ENCODE results near the gene ARL4D. TPM values are rescaled to one million over a fixed set of nuclear protein-coding genes. Genes with fewer than 3 reads are reported as not detected.

ARL4D gene
- total and polyA plus RNA-seq, 2 of the 4 experiments (the other 2 are of a cell fraction) = 12.5 to 30.7 TPM

- WGBS, 2 experiments (ENCODE audit: extremely low coverage in 2 of 2, insufficient read length in 1 of 2) = no CpG with 5 or more reads among the region's 5 CpGs
- in situ Hi-C loops (cut with MboI; ENCODE audit: low sequenced_read_pairs) = no loop called here
- ATAC-seq (ENCODE audit: low read depth) (no peak), DNase-seq (no peak)
- Histone ChIP-seq H4K8ac (ENCODE audit: low read depth in 2 of 2, low read length in 2 of 2) (no peak overlapping the region; a peak in 1 of 4 replicates), H3K4ac (ENCODE audit: low read depth, low read length) (peak overlapping the region; percentile 52), H3K14ac (replicated peaks; ENCODE audit: low read depth, low read length) (no peak overlapping the region), H3K27me3 (ENCODE audit: control insufficient read depth, insufficient read depth, low read length) (no peaks in the 10 kb centered on the region), H2BK5ac (ENCODE audit: low read depth, low read length, poor library complexity, severe bottlenecking) (peak overlapping the region; percentile 58), H2BK120ac (ENCODE audit: low read depth, low read length) (peak overlapping the region; percentile 46), H3K79me1 (ENCODE audit: low read depth in 1 of 2, low read length in 2 of 2) (peaks cover 24 to 40% of the 10 kb centered on the region in 2 experiments), H2AFZ (replicated peaks; ENCODE audit: low read length, poor library complexity) (no peak overlapping the region), H3K9me3 (ENCODE audit: control insufficient read depth, insufficient read depth, low read length) (no peaks in the 10 kb centered on the region), H4K5ac (ENCODE audit: low read depth, low read length) (peak overlapping the region; percentile 7; the same call in 1 of the 2 replicates), H3K4me2 (ENCODE audit: low read depth, low read length) (no peak overlapping the region), H2AK9ac (replicated peaks; ENCODE audit: low read depth, low read length, poor library complexity) (peak overlapping the region; percentile 53), H3K23ac (ENCODE audit: low read depth, low read length) (0 out of 2 replicates have a peak overlapping the region, but pooled peaks have one; percentile 28), H3K18ac (ENCODE audit: low read depth, low read length) (no peak overlapping the region), H3K27ac (ENCODE audit: insufficient read depth, low read length) (no peak overlapping the region), H3K9me1 (ENCODE audit: insufficient read depth, low read length) (peaks cover 31% of the 10 kb centered on the region), H3K36me3 (ENCODE audit: control insufficient read depth, insufficient read depth, low read length) (peaks cover 11% of the 10 kb centered on the region; the same call in 1 of the 2 replicates), H2BK15ac (ENCODE audit: low read depth, low read length) (peak overlapping the region; percentile 59; the same call in 1 of the 3 replicates), H3K4me3 (ENCODE audit: insufficient read depth, low read depth, low read length) (no peak overlapping the region), H2AK5ac (ENCODE audit: low read depth, low read length) (peak overlapping the region; percentile 70; the same call in 1 of the 2 replicates), H4K20me1 (ENCODE audit: insufficient read depth, low read length) (peaks cover 10% of the 10 kb centered on the region; the same call in 1 of the 2 replicates), H2BK20ac (ENCODE audit: low read depth, low read length) (peak overlapping the region; percentile 22; the same call in 1 of the 2 replicates), H4K91ac (ENCODE audit: insufficient read depth, low read depth, low read length) (peak overlapping the region; percentile 42; the same call in 1 of the 2 replicates), H3K9ac (ENCODE audit: low read depth, low read length) (no peak overlapping the region), H3K56ac (ENCODE audit: extremely low read depth, insufficient read depth, low read length) (no peak overlapping the region), H3K4me1 (ENCODE audit: control insufficient read depth, insufficient read depth, low read length) (peaks cover 28% of the 10 kb centered on the region)
- BruUV-seq (replicated peaks) = no TSS peak
- dilution Hi-C loops (cut with HindIII; ENCODE audit: low sequenced_read_pairs, unreplicated experiment) = no loop called here
- intact Hi-C loops (cut with micrococcal nuclease) = no loop called here
- POLR2A ChIA-PET (ENCODE audit: unreplicated experiment) = interaction anchor here (1.0 kb wide), 1 partner anchor 62 kb away, joined by 3 read pairs; no protein-coding TSS in a partner anchor
- CTCF ChIA-PET = interaction anchor here (0.6 to 1.5 kb wide), 2 partner anchors 10 to 292 kb away, joined by 3 to 9 read pairs; no protein-coding TSS in a partner anchor
- TF ChIP-seq FOS (IDR thresholded peaks at IDR 0.05; ENCODE audit: low read depth, low read length) = no peak
- no peak for TF ChIP-seq CTCF (conservative IDR thresholded peaks at IDR 0.05; ENCODE audit: low read depth, low read length)
- no peak for TF ChIP-seq RFX5 (IDR thresholded peaks at IDR 0.05; ENCODE audit: low read depth, low read length)
- TF ChIP-seq CHD1 (IDR thresholded peaks at IDR 0.05; ENCODE audit: low read depth, low read length) = no peak
- TF ChIP-seq POLR2A (IDR thresholded peaks at IDR 0.05; ENCODE audit: low read depth, low read length) = no peak
- TF ChIP-seq NFE2L2 (IDR thresholded peaks at IDR 0.05; ENCODE audit: low read depth, low read length) = no peak
- TF ChIP-seq MXI1 (IDR thresholded peaks at IDR 0.05; ENCODE audit: borderline replicate concordance, low read depth, low read length) = no peak
- TF ChIP-seq RAD21 (IDR thresholded peaks at IDR 0.05; ENCODE audit: low read length) = no peak
Measured at GRCh38 chr17:43403846-43404245, 5.1 kb downstream of the ARL4D start.
